ENCODE results near the gene TMC1. TPM values are rescaled to one million over a fixed set of nuclear protein-coding genes. Genes with fewer than 3 reads are reported as not detected.
"Not testable (repeated sequence)": the region's sequence is repeated elsewhere in the genome, so short reads cannot be mapped to it uniquely, and the experiment has no call there.

The TMC1 gene
- total and polyA plus RNA-seq, 11 donors: 0.07 to 0.75 (median 0.33) TPM; not detected in 5

GRCh38 chr9:72858089-72858912 lies 336.9 kb downstream of the TMC1 start:
- peak in 3 of 4 donors; percentile 54 to 83 (median 61) for ATAC-seq
- H3K27me3 ChIP-seq: no peaks in the 10 kb centered on the region
- H3K36me3 ChIP-seq: no peaks in the 10 kb centered on the region
- 29 to 41% (median 33%) methylated on average over 5 of the region's 5 CpGs for WGBS, 4 donors
- peaks cover 0 to 30% (median 14%) of the 10 kb centered on the region in 12 donors for H3K4me1 ChIP-seq
- H3K27ac ChIP-seq: peak overlapping the region in 3 of 12 donors; percentile 30 to 46 (median 32)
- intact Hi-C loops (cut with DNase I): loop anchor here in 9 of 10 donors (2.0 to 10.0 kb wide), 6 partner anchors 164 to 326 kb away; no protein-coding TSS in a partner anchor
- DNase-seq: peak in 1 of 5 donors; percentile 46
- H3K4me3 ChIP-seq: no peak overlapping the region
- TF ChIP-seq CTCF (IDR thresholded peaks at IDR 0.05) (no peak), POLR2A (IDR thresholded peaks at IDR 0.05) (no peak)
- no peaks in the 10 kb centered on the region for H3K9me3 ChIP-seq

GRCh38 chr9:72862788-72863187 lies 341.4 kb downstream of the TMC1 start:
- WGBS, 4 donors: 85 to 95% (median 89%) methylated on average over 7 of the region's 7 CpGs
- peaks cover 0 to 17% (median 6%) of the 10 kb centered on the region in 12 donors for H3K4me1 ChIP-seq
- not testable (repeated sequence) for DNase-seq, H3K27me3 ChIP-seq, ATAC-seq, H3K9me3 ChIP-seq, H3K36me3 ChIP-seq, H3K4me3 ChIP-seq, H3K27ac ChIP-seq
- intact Hi-C loops (cut with DNase I): loop anchor here in 1 of 10 donors (10.0 kb wide), 1 partner anchor 92 kb away; the partner anchor contains the start of gene ALDH1A1

- intact Hi-C loops (cut with DNase I): loop anchor here in 1 of 10 donors (10.0 kb wide), 1 partner anchor 91 kb away; the partner anchor contains the start of gene ALDH1A1
- 27 to 33% (median 29%) methylated on average over 4 of the region's 4 CpGs for WGBS, 4 donors
- Histone ChIP-seq H3K27me3 (no peaks in the 10 kb centered on the region), H3K4me1 (peaks cover 0 to 9% (median under 1%) of the 10 kb centered on the region in 12 donors), H3K27ac (no peak overlapping the region), H3K9me3 (peaks cover 0 to 6% (median 0%) of the 10 kb centered on the region in 12 donors), H3K36me3 (no peaks in the 10 kb centered on the region), H3K4me3 (no peak overlapping the region)
- DNase-seq (no peak), ATAC-seq (no peak)
- TF ChIP-seq POLR2A (IDR thresholded peaks at IDR 0.05) (no peak), CTCF (IDR thresholded peaks at IDR 0.05) (no peak)
These were observed 342.2 kb downstream of the TMC1 start for GRCh38 chr9:72863456-72864094.

- Histone ChIP-seq H3K27ac (no peak overlapping the region), H3K36me3 (no peaks in the 10 kb centered on the region), H3K9me3 (peaks cover 0 to 6% (median 0%) of the 10 kb centered on the region in 12 donors), H3K4me1 (peaks cover 0 to 4% (median 0%) of the 10 kb centered on the region in 12 donors), H3K27me3 (no peaks in the 10 kb centered on the region), H3K4me3 (no peak overlapping the region)
- no peak for DNase-seq
- intact Hi-C loops (cut with DNase I): loop anchor here in 1 of 10 donors (10.0 kb wide), 1 partner anchor 90 kb away; the partner anchor contains the start of gene ALDH1A1
- WGBS, 4 donors: 82 to 98% (median 90%) methylated on average over 1 of the region's 1 CpG
- TF ChIP-seq POLR2A (IDR thresholded peaks at IDR 0.05) (no peak), CTCF (IDR thresholded peaks at IDR 0.05) (no peak)
- ATAC-seq: no peak
These were observed 342.9 kb downstream of the TMC1 start for GRCh38 chr9:72864327-72864726.
